ENCODE results near the gene CNTRL. TPM values are rescaled to one million over a fixed set of nuclear protein-coding genes. Genes with fewer than 3 reads are reported as not detected.

CNTRL gene
- total RNA-seq, result 7.8 and 8.9 TPM in 2 replicates

GRCh38 chr9:121074370-121075250 is at the start of gene CNTRL:
Gene CNTRL, plus strand, starts transcription at chr9:121074955. Its CDS starts 13,372 bp downstream, at chr9:121088327.

GRCh38 chr9:121050128-121050988 is 24.4 kb upstream of the CNTRL start, which contains the start of gene C5:
Gene C5, minus strand, starts transcription at chr9:121050275. Its CDS starts 29 bp downstream, at chr9:121050246.

GRCh38 chr9:121201738-121202533 is 127.2 kb downstream of the CNTRL start, which contains the start of gene RAB14:
Gene RAB14, minus strand, starts transcription at chr9:121201869. Its CDS starts 8,457 bp downstream, at chr9:121193412.

Other genes with a start within 250 kb of the CNTRL start
- 37.0 and 48.4 TPM in 2 replicates for gene PSMD5, start 232.0 kb upstream of the CNTRL start, total RNA-seq
- gene PHF19, start 197.8 kb upstream of the CNTRL start, total RNA-seq, result 56.5 and 62.0 TPM in 2 replicates
- 2.9 and 3.9 TPM in 2 replicates for gene TRAF1, start 148.2 kb upstream of the CNTRL start, total RNA-seq
- gene C5, start 24.7 kb upstream of the CNTRL start, total RNA-seq, result 2.6 and 3.0 TPM in 2 replicates
- 17.0 and 21.4 TPM in 2 replicates for gene RAB14, start 126.9 kb downstream of the CNTRL start, total RNA-seq
- gene GSN, start 193.2 kb downstream of the CNTRL start, total RNA-seq, result 354 and 385 TPM in 2 replicates

Data from myometrial cell (primary cell).